ENCODE measurements around the gene PCDH9. TPM values are rescaled to one million over a fixed set of nuclear protein-coding genes. Genes with fewer than 3 reads are reported as not detected.

Gene PCDH9
- polyA plus RNA-seq, 4 donors, result 12.2 to 16.9 (median 14.7) TPM

- DNase-seq (ENCODE audit: low read depth in 4 of 4, low spot score in 3 of 4), result no peak
Observed at GRCh38 chr13:66859078-66859477, 371.1 kb downstream of the PCDH9 start.

- DNase-seq (ENCODE audit: low read depth in 4 of 4, low spot score in 3 of 4), result no peak
Observed at GRCh38 chr13:66858163-66858562, 372.0 kb downstream of the PCDH9 start.

- no peak for DNase-seq (ENCODE audit: low read depth in 4 of 4, low spot score in 3 of 4)
Observed at GRCh38 chr13:66855131-66855530, 375.0 kb downstream of the PCDH9 start.

- no peak for DNase-seq (ENCODE audit: low read depth in 4 of 4, low spot score in 3 of 4)
Observed at GRCh38 chr13:66853564-66853963, 376.6 kb downstream of the PCDH9 start.

DNA sequence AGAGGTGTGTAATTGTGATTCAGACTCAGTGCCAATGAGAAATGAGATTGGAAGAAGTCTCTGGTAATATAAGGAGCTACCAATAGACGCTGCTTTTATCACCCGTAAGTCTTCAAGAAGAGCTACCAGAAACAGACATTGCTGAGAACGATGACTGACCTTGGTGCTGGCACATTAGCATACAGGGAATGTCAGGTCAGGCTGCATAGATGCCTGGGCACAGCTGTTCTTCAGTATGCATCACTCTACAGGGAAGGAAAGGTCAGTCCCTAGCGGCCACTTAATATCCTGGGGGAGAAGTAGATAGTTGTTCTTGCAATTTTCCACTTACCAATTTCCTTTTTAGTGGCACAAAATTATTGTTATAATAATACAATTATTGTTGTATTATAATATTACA, 380.4 kb downstream of the PCDH9 start:
- no peak for DNase-seq (ENCODE audit: low read depth in 4 of 4, low spot score in 3 of 4)

GRCh38 chr13:66847541-66847940, 382.6 kb downstream of the PCDH9 start:
- no peak for DNase-seq (ENCODE audit: low read depth in 4 of 4, low spot score in 3 of 4)

DNA sequence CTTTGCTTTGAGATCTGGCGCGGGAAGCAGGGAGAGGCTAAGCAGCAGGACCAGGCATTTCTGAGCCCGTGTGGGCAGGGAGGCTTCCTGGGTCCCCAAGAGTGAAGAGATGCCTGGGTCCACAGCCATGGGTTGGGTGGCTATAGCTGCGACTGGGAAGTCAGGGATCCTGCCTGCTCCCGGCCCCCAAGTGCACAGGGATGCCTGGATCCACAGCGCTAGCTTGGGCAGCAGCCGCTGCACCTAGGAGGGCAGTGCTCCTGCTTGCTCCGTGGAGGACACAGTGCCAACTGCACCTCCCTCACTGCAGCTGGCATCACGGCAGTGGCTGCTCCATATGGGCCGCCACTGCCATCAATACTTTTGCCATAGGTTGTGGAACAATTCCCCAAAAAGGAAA, 384.7 kb downstream of the PCDH9 start:
- no peak for DNase-seq (ENCODE audit: low read depth in 4 of 4, low spot score in 3 of 4)

DNA sequence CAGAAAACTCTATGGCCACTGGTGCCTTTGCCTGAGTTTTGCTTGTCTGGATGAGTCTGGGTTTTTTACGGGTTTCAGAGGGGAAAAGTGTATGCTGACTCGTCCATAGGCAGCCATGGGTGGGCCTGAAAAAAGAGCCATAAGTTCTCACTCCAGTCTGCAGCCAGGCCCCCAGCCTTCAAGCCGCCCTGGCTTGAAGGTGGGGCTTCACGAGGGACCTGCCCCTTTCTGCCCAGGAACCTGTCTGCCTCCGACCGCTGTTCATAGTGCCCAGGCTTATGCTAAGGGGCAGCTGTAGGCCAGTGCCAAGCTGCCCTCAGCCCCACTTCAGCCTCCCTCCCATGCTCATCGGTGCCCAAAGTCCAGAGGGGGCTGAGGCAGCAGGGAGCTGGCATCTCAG, 385.2 kb downstream of the PCDH9 start:
- no peak for DNase-seq (ENCODE audit: low read depth in 4 of 4, low spot score in 3 of 4)

DNA sequence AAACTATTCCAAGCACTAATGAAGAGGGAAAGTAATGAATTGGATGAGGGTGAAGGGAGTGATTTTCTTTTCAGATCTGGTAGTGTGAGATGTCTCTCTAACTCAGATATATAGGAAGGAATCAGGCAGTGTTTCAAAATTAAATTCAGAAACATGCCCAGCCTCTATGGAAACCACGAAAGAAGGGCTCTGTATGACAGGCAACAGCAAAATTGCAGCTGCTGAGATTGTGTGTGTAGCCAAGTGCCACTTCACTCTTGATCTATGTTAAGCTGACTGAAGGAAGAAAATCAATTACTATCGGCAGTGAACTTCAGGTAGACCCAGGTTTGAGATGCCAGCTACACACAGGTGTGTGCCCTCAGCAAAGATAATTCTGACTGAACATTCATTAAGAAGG, 387.4 kb downstream of the PCDH9 start:
- DNase-seq (ENCODE audit: low read depth in 4 of 4, low spot score in 3 of 4), result no peak

- DNase-seq (ENCODE audit: low read depth in 4 of 4, low spot score in 3 of 4), result no peak
Observed at GRCh38 chr13:66840621-66841020, 389.5 kb downstream of the PCDH9 start.

GRCh38 chr13:66837246-66837645, 392.9 kb downstream of the PCDH9 start:
- DNase-seq (ENCODE audit: low read depth in 4 of 4, low spot score in 3 of 4), result no peak

GRCh38 chr13:66835040-66835628, 395.0 kb downstream of the PCDH9 start:
- DNase-seq (ENCODE audit: low read depth in 4 of 4, low spot score in 3 of 4), result peak; percentile 59 to 82 (median 70)

DNA sequence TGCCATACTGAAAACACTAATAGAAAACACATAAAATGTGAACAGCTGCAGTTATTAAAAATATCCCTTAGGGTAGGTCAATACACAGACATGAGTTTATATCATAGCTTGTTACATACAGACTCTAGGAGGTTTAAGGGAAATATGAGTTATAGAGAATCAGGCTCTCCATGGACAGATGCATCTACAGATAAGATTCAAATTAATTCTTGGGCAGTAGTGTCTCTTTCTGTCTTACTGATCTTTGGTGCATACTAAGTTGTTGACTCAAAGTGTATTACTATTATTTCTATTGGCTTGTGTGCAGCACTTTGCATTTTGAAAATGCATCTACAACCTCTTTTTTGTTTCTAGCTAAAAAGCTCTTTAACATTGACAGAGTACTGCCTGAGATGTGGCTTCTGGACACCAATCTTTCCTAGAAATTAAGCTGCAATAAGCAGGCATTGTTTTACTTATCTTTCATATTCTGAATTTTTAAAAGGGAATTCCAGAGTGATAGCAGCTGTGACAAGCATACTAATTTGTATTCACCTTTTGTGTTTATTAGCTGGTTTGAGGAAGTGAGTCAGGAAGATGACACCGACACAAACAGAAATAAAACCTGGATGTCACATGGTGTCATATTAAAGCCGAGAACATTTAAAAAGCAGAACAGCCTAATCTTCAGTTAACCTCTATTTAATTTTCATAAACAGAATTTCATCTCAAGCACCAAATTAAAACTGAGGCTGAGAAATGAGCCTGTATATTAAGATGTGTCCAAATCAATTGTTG, 399.0 kb downstream of the PCDH9 start:
- DNase-seq (ENCODE audit: low read depth in 4 of 4, low spot score in 3 of 4), result no peak

DNA sequence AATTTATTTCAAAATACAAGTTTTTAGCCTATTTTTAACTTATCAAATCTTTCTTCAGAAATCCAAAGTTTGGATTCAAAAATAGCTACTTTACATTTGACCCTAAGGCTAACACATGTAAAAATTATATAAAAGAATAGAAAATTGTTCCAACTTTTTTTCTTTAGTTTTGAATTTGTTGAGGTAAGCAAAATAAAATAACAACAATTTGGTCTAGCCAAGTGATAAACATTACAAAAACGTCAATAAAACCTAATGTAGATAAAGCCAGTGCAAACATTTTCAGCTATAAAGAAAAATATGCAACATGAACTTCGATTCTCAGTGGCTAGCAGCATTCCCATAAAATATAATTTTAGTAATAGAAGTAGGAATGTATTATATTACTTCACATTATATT, 400.3 kb downstream of the PCDH9 start:
- DNase-seq (ENCODE audit: low read depth in 4 of 4, low spot score in 3 of 4), result no peak

- no peak for DNase-seq (ENCODE audit: low read depth in 4 of 4, low spot score in 3 of 4)
Observed at GRCh38 chr13:66826398-66826797, 403.7 kb downstream of the PCDH9 start.

DNA sequence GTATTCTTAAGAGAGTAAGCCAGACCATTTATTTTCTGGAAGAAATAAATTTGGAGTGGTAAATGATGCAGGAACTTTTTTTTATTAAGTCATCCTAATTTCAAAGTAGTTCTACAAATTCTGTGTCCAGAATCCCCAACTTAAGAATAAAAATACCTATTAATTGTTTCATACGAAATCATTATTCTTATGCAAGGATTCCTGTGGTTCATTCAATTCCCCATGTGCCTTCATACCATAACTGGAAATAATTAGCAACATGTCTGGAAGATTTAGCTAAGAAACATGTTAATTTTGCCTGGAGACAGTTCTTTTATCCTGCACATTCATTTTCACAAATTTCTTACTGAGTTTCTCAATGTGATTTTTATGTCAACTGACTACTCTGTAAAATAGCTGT, 408.6 kb downstream of the PCDH9 start:
- DNase-seq (ENCODE audit: low read depth in 4 of 4, low spot score in 3 of 4), result no peak

GRCh38 chr13:66811455-66811854, 418.7 kb downstream of the PCDH9 start:
- no peak for DNase-seq (ENCODE audit: low read depth in 4 of 4, low spot score in 3 of 4)

GRCh38 chr13:66809485-66809884, 420.7 kb downstream of the PCDH9 start:
- peak in 1 of 4 donors; percentile 11 for DNase-seq (ENCODE audit: low read depth in 4 of 4, low spot score in 3 of 4)

DNA sequence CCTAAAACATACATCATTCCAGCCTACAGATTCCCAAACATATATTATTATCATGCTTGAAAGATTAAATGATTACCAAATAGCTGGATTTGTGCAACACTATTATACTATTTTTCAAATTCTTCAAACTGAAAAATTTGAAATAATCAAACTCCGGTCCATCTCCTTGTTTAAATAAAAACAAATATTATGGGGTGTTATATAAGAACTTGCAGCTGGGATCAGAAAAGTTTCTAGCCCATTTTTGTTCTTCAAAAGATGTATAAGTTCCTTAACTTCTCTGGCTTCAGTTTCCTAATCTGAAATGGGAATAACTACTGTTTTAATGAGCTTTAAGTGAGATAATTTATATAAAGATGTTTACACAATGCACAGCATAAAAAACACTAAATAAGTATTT, 422.9 kb downstream of the PCDH9 start:
- DNase-seq (ENCODE audit: low read depth in 4 of 4, low spot score in 3 of 4), result no peak

- no peak for DNase-seq (ENCODE audit: low read depth in 4 of 4, low spot score in 3 of 4)
Observed at GRCh38 chr13:66805657-66806056, 424.5 kb downstream of the PCDH9 start.

- no peak for DNase-seq (ENCODE audit: low read depth in 4 of 4, low spot score in 3 of 4)
Observed at GRCh38 chr13:66803808-66804456, 426.2 kb downstream of the PCDH9 start.

Measured in left renal pelvis (tissue), 4 donors.